Activated CD8-positive, alpha-beta memory T cell treated with anti-CD3 and anti-CD28 coated beads for 24 hours (primary cell): Measurements from ENCODE around the gene SLC1A2.
A peak's percentile ranks its signal among the peaks of the same experiment; 100 is the strongest.

Experiments
- DNase-seq: peaks from one replicate; pipeline ENCODE4 v3.0.0-alpha.2; 2020

Gene SLC1A2

GRCh38 chr11:35293699-35294098 lies 125.7 kb downstream of the SLC1A2 start:
- no peak for DNase-seq

GRCh38 chr11:35293035-35293434 lies 126.3 kb downstream of the SLC1A2 start:
- DNase-seq = no peak

- no peak for DNase-seq
These were observed 127.1 kb downstream of the SLC1A2 start for GRCh38 chr11:35292279-35292678.

GRCh38 chr11:35290876-35291275 lies 128.5 kb downstream of the SLC1A2 start:
- DNase-seq = no peak

GRCh38 chr11:35289821-35290220 lies 129.5 kb downstream of the SLC1A2 start:
- no peak for DNase-seq

GRCh38 chr11:35288817-35289541 lies 130.4 kb downstream of the SLC1A2 start:
- DNase-seq = no peak

GRCh38 chr11:35288309-35288708 lies 131.0 kb downstream of the SLC1A2 start:
- DNase-seq = no peak

GRCh38 chr11:35287344-35287890 lies 131.9 kb downstream of the SLC1A2 start:
- no peak for DNase-seq

GRCh38 chr11:35286126-35286525 lies 133.2 kb downstream of the SLC1A2 start:
- DNase-seq = no peak

GRCh38 chr11:35285471-35285870 lies 133.9 kb downstream of the SLC1A2 start:
- no peak for DNase-seq

- no peak for DNase-seq
These were observed 137.0 kb downstream of the SLC1A2 start for GRCh38 chr11:35282221-35282882.

- no peak for DNase-seq
These were observed 138.1 kb downstream of the SLC1A2 start for GRCh38 chr11:35281169-35281688.

GRCh38 chr11:35280727-35281126 lies 138.6 kb downstream of the SLC1A2 start:
- DNase-seq = no peak

- DNase-seq = no peak
These were observed 141.5 kb downstream of the SLC1A2 start for GRCh38 chr11:35277827-35278226.

GRCh38 chr11:35276396-35277145 lies 142.8 kb downstream of the SLC1A2 start:
- no peak for DNase-seq

- no peak for DNase-seq
These were observed 143.6 kb downstream of the SLC1A2 start for GRCh38 chr11:35275786-35276170.

- DNase-seq = no peak
These were observed 144.2 kb downstream of the SLC1A2 start for GRCh38 chr11:35274909-35275785.

- DNase-seq = peak; percentile 81
These were observed 146.9 kb downstream of the SLC1A2 start for GRCh38 chr11:35272391-35272902.

GRCh38 chr11:35271031-35271430 lies 148.3 kb downstream of the SLC1A2 start:
- DNase-seq = no peak

- DNase-seq = no peak
These were observed 149.0 kb downstream of the SLC1A2 start for GRCh38 chr11:35270342-35270741.

- DNase-seq = no peak
These were observed 151.9 kb downstream of the SLC1A2 start for GRCh38 chr11:35267504-35267903.
